ENCODE results near the gene SPPL3.

SPPL3 gene

DNA sequence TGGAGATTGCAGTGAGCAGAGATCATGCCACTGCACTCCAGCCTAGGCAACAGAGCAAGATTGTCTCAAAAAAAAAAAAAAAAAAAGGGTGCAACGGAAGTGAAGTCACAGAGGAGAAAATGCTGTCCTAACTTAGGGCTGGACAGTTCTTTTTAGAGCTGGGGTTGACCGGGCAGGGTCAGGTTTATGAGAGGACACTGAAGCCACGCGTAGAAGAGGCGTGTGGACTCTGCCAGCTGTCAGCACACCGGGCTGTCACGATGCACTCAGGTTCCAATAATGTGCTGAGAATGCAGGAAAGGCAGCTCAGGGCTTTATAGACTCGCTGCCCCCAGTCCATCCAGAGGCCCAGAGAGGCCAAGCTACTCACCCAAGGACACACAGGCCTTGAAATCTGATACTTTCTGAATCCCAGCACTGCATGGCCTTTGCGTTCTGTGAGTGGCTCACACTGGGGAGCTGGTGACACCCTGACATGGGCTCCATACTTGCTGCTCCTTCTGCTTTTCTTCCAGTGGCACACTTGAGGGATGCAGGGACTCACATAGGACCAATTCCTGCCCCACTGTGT, 28.9 kb upstream of the SPPL3 start:
- DNase-seq (ENCODE audit: low read depth in 1 of 2, low spot score in 1 of 2): no peak
- Histone ChIP-seq H3K27me3 (ENCODE audit: insufficient read depth, poor library complexity, severe bottlenecking) (no peaks in the 10 kb centered on the region), H3K27ac (replicated peaks) (no peak overlapping the region), H3K4me3 (replicated peaks; ENCODE audit: insufficient read depth, low read length) (no peak overlapping the region)
- TF ChIP-seq SPI1 (IDR thresholded peaks at IDR 0.05; ENCODE audit: borderline replicate concordance, low read depth) (no peak), POLR2AphosphoS5 (IDR thresholded peaks at IDR 0.05; ENCODE audit: low read depth) (no peak), GABPA (IDR thresholded peaks at IDR 0.05; ENCODE audit: low read depth) (no peak)
- TF ChIP-seq, protein P1, sequence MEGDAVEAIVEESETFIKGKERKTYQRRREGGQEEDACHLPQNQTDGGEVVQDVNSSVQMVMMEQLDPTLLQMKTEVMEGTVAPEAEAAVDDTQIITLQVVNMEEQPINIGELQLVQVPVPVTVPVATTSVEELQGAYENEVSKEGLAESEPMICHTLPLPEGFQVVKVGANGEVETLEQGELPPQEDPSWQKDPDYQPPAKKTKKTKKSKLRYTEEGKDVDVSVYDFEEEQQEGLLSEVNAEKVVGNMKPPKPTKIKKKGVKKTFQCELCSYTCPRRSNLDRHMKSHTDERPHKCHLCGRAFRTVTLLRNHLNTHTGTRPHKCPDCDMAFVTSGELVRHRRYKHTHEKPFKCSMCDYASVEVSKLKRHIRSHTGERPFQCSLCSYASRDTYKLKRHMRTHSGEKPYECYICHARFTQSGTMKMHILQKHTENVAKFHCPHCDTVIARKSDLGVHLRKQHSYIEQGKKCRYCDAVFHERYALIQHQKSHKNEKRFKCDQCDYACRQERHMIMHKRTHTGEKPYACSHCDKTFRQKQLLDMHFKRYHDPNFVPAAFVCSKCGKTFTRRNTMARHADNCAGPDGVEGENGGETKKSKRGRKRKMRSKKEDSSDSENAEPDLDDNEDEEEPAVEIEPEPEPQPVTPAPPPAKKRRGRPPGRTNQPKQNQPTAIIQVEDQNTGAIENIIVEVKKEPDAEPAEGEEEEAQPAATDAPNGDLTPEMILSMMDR (IDR thresholded peaks at IDR 0.05; ENCODE audit: insufficient read depth, low read length): no peak
- TF ChIP-seq, protein P2, sequence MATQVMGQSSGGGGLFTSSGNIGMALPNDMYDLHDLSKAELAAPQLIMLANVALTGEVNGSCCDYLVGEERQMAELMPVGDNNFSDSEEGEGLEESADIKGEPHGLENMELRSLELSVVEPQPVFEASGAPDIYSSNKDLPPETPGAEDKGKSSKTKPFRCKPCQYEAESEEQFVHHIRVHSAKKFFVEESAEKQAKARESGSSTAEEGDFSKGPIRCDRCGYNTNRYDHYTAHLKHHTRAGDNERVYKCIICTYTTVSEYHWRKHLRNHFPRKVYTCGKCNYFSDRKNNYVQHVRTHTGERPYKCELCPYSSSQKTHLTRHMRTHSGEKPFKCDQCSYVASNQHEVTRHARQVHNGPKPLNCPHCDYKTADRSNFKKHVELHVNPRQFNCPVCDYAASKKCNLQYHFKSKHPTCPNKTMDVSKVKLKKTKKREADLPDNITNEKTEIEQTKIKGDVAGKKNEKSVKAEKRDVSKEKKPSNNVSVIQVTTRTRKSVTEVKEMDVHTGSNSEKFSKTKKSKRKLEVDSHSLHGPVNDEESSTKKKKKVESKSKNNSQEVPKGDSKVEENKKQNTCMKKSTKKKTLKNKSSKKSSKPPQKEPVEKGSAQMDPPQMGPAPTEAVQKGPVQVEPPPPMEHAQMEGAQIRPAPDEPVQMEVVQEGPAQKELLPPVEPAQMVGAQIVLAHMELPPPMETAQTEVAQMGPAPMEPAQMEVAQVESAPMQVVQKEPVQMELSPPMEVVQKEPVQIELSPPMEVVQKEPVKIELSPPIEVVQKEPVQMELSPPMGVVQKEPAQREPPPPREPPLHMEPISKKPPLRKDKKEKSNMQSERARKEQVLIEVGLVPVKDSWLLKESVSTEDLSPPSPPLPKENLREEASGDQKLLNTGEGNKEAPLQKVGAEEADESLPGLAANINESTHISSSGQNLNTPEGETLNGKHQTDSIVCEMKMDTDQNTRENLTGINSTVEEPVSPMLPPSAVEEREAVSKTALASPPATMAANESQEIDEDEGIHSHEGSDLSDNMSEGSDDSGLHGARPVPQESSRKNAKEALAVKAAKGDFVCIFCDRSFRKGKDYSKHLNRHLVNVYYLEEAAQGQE (IDR thresholded peaks at IDR 0.05; ENCODE audit: insufficient replicate concordance, low read depth): no peak

DNA sequence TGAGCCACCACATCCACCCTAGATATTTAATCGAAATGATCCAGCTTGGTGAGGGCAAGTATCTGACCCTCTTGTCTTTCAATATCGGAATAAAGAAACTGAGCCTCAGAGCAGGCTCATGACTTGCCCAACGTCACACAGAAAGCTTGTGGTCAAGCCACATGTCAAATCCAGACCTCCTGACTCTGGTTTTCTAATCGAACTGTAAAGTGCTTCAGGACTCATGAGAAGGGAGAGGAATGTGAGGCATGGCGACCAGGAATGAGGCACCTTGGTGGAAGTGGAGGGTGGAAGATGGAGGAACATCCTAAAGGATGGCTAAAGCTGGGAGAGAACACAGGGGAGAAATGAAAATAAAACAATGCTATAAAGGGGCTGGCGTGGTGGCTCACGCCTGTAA, 27.9 kb upstream of the SPPL3 start:
- no peak for DNase-seq (ENCODE audit: low read depth in 1 of 2, low spot score in 1 of 2)
- H3K4me3 ChIP-seq (replicated peaks; ENCODE audit: insufficient read depth, low read length): no peak overlapping the region
- no peaks in the 10 kb centered on the region for H3K27me3 ChIP-seq (ENCODE audit: insufficient read depth, poor library complexity, severe bottlenecking)
- H3K27ac ChIP-seq (replicated peaks): no peak overlapping the region
- TF ChIP-seq, protein P1 (IDR thresholded peaks at IDR 0.05; ENCODE audit: insufficient read depth, low read length): no peak
- TF ChIP-seq GABPA (IDR thresholded peaks at IDR 0.05; ENCODE audit: low read depth) (no peak), SPI1 (IDR thresholded peaks at IDR 0.05; ENCODE audit: borderline replicate concordance, low read depth) (no peak), POLR2AphosphoS5 (IDR thresholded peaks at IDR 0.05; ENCODE audit: low read depth) (no peak)
- TF ChIP-seq, protein P2 (IDR thresholded peaks at IDR 0.05; ENCODE audit: insufficient replicate concordance, low read depth): no peak

DNA sequence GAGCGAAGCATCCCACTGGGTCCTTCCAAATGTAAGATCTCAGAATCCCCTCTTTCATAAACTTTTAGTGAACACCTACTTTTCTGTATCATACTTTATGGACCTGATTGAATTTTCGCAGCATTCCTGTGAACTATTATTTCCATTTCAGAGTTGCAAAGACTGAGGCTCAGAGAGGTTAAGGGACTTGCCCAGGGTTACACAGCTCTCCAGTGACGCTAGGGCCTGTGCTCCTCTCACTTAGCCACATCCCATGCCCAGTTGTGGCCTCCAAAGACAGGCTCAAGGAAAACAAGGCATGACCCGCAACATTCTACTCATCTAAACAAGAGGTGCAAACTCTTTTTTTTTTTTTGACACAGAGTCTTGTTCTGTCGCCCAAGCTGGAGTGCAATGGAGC, 25.9 kb upstream of the SPPL3 start:
- no peak overlapping the region for H3K27ac ChIP-seq (replicated peaks)
- DNase-seq (ENCODE audit: low read depth in 1 of 2, low spot score in 1 of 2): no peak
- TF ChIP-seq GABPA (IDR thresholded peaks at IDR 0.05; ENCODE audit: low read depth) (no peak), SPI1 (IDR thresholded peaks at IDR 0.05; ENCODE audit: borderline replicate concordance, low read depth) (no peak), POLR2AphosphoS5 (IDR thresholded peaks at IDR 0.05; ENCODE audit: low read depth) (no peak)
- TF ChIP-seq, protein P1 (IDR thresholded peaks at IDR 0.05; ENCODE audit: insufficient read depth, low read length): no peak
- TF ChIP-seq, protein P2 (IDR thresholded peaks at IDR 0.05; ENCODE audit: insufficient replicate concordance, low read depth): no peak

More for the DNA sequence above, 25.9 kb upstream of the SPPL3 start:
- H3K27me3 ChIP-seq (ENCODE audit: insufficient read depth, poor library complexity, severe bottlenecking): no peaks in the 10 kb centered on the region
- no peak overlapping the region for H3K4me3 ChIP-seq (replicated peaks; ENCODE audit: insufficient read depth, low read length)

All from HL-60 (cell line).